Glutamatergic neuron (in vitro differentiated cells): ENCODE results near the gene TRPM1. TPM values are rescaled to one million over a fixed set of nuclear protein-coding genes. Genes with fewer than 3 reads are reported as not detected.
A peak's percentile ranks its signal among the peaks of the same experiment; 100 is the strongest.

ENCODE experiments used
- DNase-seq: peaks from one replicate; pipeline ENCODE4 v3.0.0; 2022
- H3K27ac Mint-ChIP-seq: one replicate; pipeline ENCODE4 v1.8.0; 2020; ENCODE audit warnings: mild to moderate bottlenecking, mixed read lengths, inconsistent platforms; ENCODE audit not compliant: unreplicated experiment
- H3K27me3 Mint-ChIP-seq: one replicate; pipeline ENCODE4 v1.8.0; 2020; ENCODE audit warnings: mild to moderate bottlenecking, moderate library complexity, mixed read lengths, inconsistent platforms; ENCODE audit not compliant: unreplicated experiment
- H3K36me3 Mint-ChIP-seq: one replicate; pipeline ENCODE4 v1.8.0; 2020; ENCODE audit warnings: mild to moderate bottlenecking, mixed read lengths, inconsistent platforms; ENCODE audit not compliant: unreplicated experiment
- H3K4me1 Mint-ChIP-seq: one replicate; pipeline ENCODE4 v1.8.0; 2020; ENCODE audit warnings: mild to moderate bottlenecking, low read depth, mixed read lengths, inconsistent platforms; ENCODE audit not compliant: unreplicated experiment
- H3K4me3 Mint-ChIP-seq: one replicate; pipeline ENCODE4 v1.8.0; 2020; ENCODE audit warnings: mild to moderate bottlenecking, mixed read lengths, inconsistent platforms; ENCODE audit not compliant: unreplicated experiment
- H3K9me3 Mint-ChIP-seq: one replicate; pipeline ENCODE4 v1.8.0; 2020; ENCODE audit warnings: mild to moderate bottlenecking, moderate library complexity, mixed read lengths, inconsistent platforms; ENCODE audit not compliant: unreplicated experiment
- total RNA-seq: library from RNA; stranded (reverse); fragmentation: NEBNext Ultra II Directional; extraction: Animal tissue kit (Norgen Biotek cat#: 25700); gene quantifications from one replicate; pipeline ENCODE4 v1.2.1, GENCODE V29; 2021; ENCODE audit not compliant: unreplicated experiment
- TF ChIP-seq, protein P1 (sequence below): fragments of 200-600 bp; sonication (generic); IDR thresholded peaks from one replicate; pipeline ENCODE4 v1.5.0; 2021; ENCODE audit not compliant: partially characterized antibody, unreplicated experiment

Gene TRPM1
- total RNA-seq, 1 donor from 2014 or later: not detected

DNA sequence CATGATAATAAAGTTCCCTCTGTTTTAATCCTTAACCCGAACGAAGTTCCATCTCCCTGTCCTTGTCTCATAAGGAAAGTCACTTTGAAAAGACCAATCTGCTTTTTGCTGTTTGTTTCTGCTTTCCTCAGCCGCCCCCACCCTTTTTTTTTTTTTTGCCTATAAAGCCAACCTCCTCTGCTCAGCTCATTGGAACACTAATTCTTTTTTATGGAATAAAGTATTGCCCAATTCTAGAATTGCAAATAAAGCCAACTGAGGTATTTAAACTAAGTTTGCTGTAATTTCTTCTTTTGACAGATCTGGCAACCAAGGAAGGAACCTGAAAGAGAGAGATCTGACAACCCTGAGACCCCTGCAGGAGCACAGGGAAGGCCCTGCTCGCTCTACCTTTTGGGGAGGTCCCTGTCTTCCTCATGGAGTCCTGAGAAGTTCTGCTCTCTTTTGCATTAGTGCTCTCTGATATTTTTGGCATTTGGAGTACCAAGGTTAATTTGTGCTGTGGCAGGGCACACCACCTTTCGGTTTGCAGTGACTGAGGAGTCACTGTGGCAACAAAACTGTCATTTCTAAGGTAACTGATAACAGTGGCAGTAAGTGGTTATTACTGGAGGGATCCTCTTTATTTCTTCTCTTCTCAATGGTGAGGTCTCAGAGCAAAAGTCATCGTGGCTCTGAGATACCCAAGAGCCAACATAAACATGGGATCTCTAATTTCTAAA is 35.2 kb upstream of the TRPM1 start:
- peaks cover 5% of the 10 kb centered on the region for H3K36me3 Mint-ChIP-seq
- peaks cover 2% of the 10 kb centered on the region for H3K27me3 Mint-ChIP-seq
- H3K4me3 Mint-ChIP-seq: no peak overlapping the region
- TF ChIP-seq, protein P1, sequence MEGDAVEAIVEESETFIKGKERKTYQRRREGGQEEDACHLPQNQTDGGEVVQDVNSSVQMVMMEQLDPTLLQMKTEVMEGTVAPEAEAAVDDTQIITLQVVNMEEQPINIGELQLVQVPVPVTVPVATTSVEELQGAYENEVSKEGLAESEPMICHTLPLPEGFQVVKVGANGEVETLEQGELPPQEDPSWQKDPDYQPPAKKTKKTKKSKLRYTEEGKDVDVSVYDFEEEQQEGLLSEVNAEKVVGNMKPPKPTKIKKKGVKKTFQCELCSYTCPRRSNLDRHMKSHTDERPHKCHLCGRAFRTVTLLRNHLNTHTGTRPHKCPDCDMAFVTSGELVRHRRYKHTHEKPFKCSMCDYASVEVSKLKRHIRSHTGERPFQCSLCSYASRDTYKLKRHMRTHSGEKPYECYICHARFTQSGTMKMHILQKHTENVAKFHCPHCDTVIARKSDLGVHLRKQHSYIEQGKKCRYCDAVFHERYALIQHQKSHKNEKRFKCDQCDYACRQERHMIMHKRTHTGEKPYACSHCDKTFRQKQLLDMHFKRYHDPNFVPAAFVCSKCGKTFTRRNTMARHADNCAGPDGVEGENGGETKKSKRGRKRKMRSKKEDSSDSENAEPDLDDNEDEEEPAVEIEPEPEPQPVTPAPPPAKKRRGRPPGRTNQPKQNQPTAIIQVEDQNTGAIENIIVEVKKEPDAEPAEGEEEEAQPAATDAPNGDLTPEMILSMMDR: no peak
- no peak for DNase-seq
- H3K27ac Mint-ChIP-seq: no peak overlapping the region
- no peaks in the 10 kb centered on the region for H3K9me3 Mint-ChIP-seq
- no peaks in the 10 kb centered on the region for H3K4me1 Mint-ChIP-seq

DNA sequence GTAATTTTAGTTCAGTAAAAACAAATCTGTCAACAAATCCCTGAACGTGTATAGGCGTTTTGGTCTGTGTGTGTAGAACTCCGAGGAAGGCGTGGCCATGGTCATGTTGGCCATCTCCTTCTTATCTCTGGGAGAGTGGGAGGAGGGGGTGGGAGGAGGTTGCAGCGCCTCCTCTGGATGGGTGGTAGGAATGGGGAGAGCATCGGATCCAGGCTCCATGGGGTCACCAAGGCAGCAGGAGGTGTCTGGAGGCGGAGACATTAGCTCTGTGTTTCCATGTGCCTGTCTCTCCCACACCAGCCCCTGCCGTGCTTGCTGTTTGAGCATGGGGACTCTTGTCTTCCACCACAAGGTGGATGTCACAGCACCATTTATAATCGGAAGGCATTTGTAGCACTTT is 34.5 kb upstream of the TRPM1 start:
- TF ChIP-seq, protein P1: no peak
- no peak for DNase-seq
- Mint-ChIP-seq H3K4me1 (peaks cover 3% of the 10 kb centered on the region), H3K27me3 (peaks cover 5% of the 10 kb centered on the region), H3K9me3 (peaks cover 2% of the 10 kb centered on the region), H3K4me3 (no peak overlapping the region), H3K36me3 (peaks cover 5% of the 10 kb centered on the region), H3K27ac (no peak overlapping the region)

DNA sequence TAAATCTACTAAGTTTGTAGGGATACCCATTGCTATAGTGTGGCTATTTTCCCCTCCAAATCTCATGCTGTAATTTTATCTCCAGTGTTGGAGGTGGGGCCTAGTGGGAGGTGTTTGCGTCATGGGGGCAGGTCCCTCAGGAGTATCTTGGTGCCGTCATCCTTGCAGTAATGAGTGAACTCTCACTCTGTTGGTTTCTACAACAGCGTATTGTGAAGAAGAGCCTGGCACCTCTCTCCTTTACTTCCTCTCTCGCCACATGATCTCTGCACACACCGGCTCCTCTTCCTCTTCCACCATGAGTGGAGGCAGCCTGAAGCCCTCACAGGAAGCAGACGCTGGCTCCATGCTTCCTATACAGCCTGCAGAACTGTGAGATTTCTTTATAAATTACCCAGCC is 34.0 kb upstream of the TRPM1 start:
- peaks cover 5% of the 10 kb centered on the region for H3K27me3 Mint-ChIP-seq
- peaks cover 7% of the 10 kb centered on the region for H3K4me1 Mint-ChIP-seq
- peaks cover 2% of the 10 kb centered on the region for H3K9me3 Mint-ChIP-seq
- TF ChIP-seq, protein P1: no peak
- H3K27ac Mint-ChIP-seq: no peak overlapping the region
- DNase-seq: no peak
- H3K4me3 Mint-ChIP-seq: no peak overlapping the region
- H3K36me3 Mint-ChIP-seq: peaks cover 5% of the 10 kb centered on the region

DNA sequence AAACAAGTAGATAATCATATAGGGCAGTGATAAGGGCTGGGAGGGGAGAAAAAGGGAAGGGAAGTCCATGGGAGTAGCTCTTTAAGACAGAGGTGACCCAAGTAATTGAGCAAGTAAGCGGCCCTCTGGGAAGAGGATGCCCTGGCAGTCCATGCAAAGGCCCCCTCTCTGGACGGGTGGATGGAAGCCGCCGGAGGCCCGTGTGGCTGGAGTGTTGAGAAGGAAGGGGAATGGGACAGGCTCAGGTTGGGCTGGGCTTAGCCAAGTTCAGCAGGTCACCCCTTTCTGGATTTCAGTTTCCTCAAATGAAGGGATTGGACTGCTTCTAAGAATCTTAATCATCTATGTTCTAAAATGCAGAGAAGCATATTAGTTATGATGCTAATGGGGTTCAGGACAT is 32.4 kb upstream of the TRPM1 start:
- H3K4me3 Mint-ChIP-seq: no peak overlapping the region
- DNase-seq: no peak
- peaks cover 2% of the 10 kb centered on the region for H3K9me3 Mint-ChIP-seq
- H3K4me1 Mint-ChIP-seq: peaks cover 7% of the 10 kb centered on the region
- H3K27me3 Mint-ChIP-seq: peaks cover 5% of the 10 kb centered on the region
- H3K36me3 Mint-ChIP-seq: peaks cover 5% of the 10 kb centered on the region
- TF ChIP-seq, protein P1: no peak
- peak overlapping the region; percentile 39 for H3K27ac Mint-ChIP-seq

DNA sequence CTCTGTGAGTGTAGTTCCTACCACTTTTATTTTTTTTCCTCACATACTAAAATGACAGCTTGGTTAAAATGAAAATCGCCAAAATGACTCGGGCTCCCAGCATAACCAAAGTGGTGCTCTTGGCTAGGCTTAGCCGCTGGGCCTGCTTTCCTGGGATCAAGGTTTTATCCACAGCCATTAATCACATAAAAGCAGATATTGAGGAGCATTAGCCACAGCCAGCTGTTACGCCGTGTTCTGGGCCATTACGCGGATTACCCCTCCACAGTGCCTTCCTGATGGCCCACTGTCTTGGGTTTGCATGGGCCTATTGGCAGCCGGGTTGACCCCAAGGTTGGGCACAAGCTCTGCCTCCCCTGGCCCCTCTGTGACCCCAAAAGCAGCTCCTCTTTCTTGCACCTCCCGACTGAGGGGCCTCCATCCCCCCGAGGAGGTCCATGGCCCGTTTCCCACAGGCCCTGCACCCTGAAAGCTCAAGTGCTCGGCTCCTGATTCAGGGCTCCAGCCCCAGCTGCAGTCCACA is 30.4 kb upstream of the TRPM1 start:
- DNase-seq: no peak
- peaks cover 7% of the 10 kb centered on the region for H3K4me1 Mint-ChIP-seq
- peaks cover 5% of the 10 kb centered on the region for H3K27me3 Mint-ChIP-seq
- peaks cover 2% of the 10 kb centered on the region for H3K9me3 Mint-ChIP-seq
- H3K4me3 Mint-ChIP-seq: no peak overlapping the region
- TF ChIP-seq, protein P1: no peak
- H3K36me3 Mint-ChIP-seq: peaks cover 5% of the 10 kb centered on the region
- H3K27ac Mint-ChIP-seq: no peak overlapping the region
